Activated naive CD4-positive, alpha-beta T cell (primary cell): ENCODE measurements around the gene TEAD1.

Source experiments
- DNase-seq, 4 experiments: peaks; one replicate each; lab custom pipeline; 2025; lab: John Stamatoyannopoulos, UW

Gene TEAD1

GRCh38 chr11:12666915-12667314 is 7.3 kb upstream of the TEAD1 start:
- DNase-seq: no peak

GRCh38 chr11:12667646-12668045 is 6.6 kb upstream of the TEAD1 start:
- DNase-seq: no peak

- no peak for DNase-seq
These were observed 6.1 kb upstream of the TEAD1 start for GRCh38 chr11:12668166-12668565.

- no peak for DNase-seq
These were observed 4.3 kb upstream of the TEAD1 start for GRCh38 chr11:12669930-12670329.

GRCh38 chr11:12671370-12671769 is 2.9 kb upstream of the TEAD1 start:
- DNase-seq: no peak

- no peak for DNase-seq
These were observed 659 bp upstream of the TEAD1 start for GRCh38 chr11:12673601-12673923.

GRCh38 chr11:12674571-12674935 is 332 bp downstream of the TEAD1 start:
- no peak for DNase-seq

GRCh38 chr11:12674936-12675696 is 895 bp downstream of the TEAD1 start:
- peak in 1 of 4 experiments; percentile 5 for DNase-seq

GRCh38 chr11:12675951-12676711 is 1.9 kb downstream of the TEAD1 start:
- DNase-seq: no peak

- no peak for DNase-seq
These were observed 2.9 kb downstream of the TEAD1 start for GRCh38 chr11:12677131-12677530.

- DNase-seq: no peak
These were observed 3.9 kb downstream of the TEAD1 start for GRCh38 chr11:12678092-12678491.

GRCh38 chr11:12678991-12679390 is 4.8 kb downstream of the TEAD1 start:
- DNase-seq: no peak

- DNase-seq: no peak
These were observed 5.2 kb downstream of the TEAD1 start for GRCh38 chr11:12679471-12679870.

- peak in 1 of 4 experiments; percentile 1 for DNase-seq
These were observed 6.2 kb downstream of the TEAD1 start for GRCh38 chr11:12680246-12680939.

GRCh38 chr11:12680940-12681258 is 6.7 kb downstream of the TEAD1 start:
- DNase-seq: no peak

- DNase-seq: no peak
These were observed 7.2 kb downstream of the TEAD1 start for GRCh38 chr11:12681466-12681865.

- no peak for DNase-seq
These were observed 8.1 kb downstream of the TEAD1 start for GRCh38 chr11:12682288-12682687.

- no peak for DNase-seq
These were observed 8.7 kb downstream of the TEAD1 start for GRCh38 chr11:12682737-12683500.

- DNase-seq: no peak
These were observed 9.7 kb downstream of the TEAD1 start for GRCh38 chr11:12683874-12684273.

GRCh38 chr11:12684315-12684714 is 10.1 kb downstream of the TEAD1 start:
- no peak for DNase-seq

- DNase-seq: no peak
These were observed 10.6 kb downstream of the TEAD1 start for GRCh38 chr11:12684816-12685215.

GRCh38 chr11:12685229-12685628 is 11.0 kb downstream of the TEAD1 start:
- no peak for DNase-seq
